ENCODE results near the gene TOM1L1.

DNA sequence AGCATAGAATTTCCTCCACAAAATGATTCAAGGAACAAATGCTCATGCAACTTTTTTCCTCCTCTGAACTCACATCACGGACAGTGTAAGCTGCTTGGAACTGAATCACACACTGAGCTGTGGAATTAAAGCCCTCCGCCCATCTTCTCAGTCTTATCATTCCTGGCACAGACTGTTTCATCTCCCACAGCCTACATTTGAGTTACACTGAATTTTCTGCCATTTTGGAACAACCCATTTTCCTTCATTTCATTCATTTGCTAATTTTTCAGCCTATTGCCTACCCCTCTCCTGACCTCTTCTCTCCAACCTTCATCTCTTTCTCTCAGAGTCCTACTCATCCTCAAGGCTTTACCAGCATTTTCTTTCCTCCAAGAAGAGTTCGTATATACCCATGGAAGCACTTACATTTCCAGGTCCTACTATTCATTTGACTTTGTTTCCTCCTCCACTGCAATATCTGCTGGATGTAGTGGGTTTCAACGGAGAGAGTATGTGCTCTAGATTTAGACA, 39.1 kb upstream of the TOM1L1 start:
- TF ChIP-seq, protein P1, sequence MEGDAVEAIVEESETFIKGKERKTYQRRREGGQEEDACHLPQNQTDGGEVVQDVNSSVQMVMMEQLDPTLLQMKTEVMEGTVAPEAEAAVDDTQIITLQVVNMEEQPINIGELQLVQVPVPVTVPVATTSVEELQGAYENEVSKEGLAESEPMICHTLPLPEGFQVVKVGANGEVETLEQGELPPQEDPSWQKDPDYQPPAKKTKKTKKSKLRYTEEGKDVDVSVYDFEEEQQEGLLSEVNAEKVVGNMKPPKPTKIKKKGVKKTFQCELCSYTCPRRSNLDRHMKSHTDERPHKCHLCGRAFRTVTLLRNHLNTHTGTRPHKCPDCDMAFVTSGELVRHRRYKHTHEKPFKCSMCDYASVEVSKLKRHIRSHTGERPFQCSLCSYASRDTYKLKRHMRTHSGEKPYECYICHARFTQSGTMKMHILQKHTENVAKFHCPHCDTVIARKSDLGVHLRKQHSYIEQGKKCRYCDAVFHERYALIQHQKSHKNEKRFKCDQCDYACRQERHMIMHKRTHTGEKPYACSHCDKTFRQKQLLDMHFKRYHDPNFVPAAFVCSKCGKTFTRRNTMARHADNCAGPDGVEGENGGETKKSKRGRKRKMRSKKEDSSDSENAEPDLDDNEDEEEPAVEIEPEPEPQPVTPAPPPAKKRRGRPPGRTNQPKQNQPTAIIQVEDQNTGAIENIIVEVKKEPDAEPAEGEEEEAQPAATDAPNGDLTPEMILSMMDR (IDR thresholded peaks at IDR 0.05), result no peak
- no peak for TF ChIP-seq POLR2A (IDR thresholded peaks at IDR 0.05)
